Kidney capillary endothelial cell (primary cell): ENCODE data around the gene ARHGAP6.
"Not testable (repeated sequence)": the region's sequence is repeated elsewhere in the genome, so short reads cannot be mapped to it uniquely, and the experiment has no call there.

Experiments
- DNase-seq: peaks from one replicate; pipeline ENCODE4 v3.0.0-alpha.2; 2018; ENCODE audit warnings: low spot score

ARHGAP6 gene

DNA sequence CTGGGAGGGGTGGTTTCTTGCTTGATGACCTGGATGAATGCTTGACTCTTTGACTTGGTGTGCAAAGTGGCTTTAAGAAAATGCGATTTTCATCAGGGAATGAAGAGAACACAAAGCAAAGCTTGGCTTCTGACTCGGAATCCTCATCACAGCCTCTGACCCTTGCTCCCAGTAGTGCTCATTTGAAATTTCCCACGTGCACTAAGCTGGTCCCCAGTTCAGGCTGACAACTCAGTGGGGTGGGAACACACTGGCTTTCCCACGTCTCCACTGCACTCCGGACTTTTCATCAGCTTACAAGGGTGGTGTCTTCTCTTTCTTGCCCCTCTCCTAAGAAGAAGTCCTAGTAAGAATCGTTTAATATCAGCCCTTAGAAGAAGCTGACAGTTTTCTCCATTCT is 501.3 kb downstream of the ARHGAP6 start:
- DNase-seq = no peak

DNA sequence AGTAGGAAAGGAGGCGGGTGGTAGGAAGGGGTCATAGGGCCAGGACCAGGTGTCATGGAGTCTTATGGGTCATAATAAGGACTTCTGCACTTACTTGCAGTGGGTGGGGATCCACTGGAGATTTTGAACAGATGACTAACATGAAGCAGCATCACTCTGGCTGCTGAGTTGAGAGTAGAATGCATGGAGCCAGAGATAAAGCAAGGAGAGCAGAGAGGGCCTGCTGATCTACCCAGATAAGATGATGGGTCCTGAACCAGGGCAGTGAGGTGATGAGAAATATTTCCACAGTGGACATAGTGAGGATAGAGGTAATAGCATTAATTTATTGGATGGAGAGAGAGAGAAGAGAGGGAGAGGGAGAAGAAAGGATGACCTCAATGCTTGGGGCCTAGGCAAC is 506.6 kb downstream of the ARHGAP6 start:
- DNase-seq = no peak

GRCh38 chrX:11151799-11152559 is 513.7 kb downstream of the ARHGAP6 start:
- DNase-seq = no peak

DNA sequence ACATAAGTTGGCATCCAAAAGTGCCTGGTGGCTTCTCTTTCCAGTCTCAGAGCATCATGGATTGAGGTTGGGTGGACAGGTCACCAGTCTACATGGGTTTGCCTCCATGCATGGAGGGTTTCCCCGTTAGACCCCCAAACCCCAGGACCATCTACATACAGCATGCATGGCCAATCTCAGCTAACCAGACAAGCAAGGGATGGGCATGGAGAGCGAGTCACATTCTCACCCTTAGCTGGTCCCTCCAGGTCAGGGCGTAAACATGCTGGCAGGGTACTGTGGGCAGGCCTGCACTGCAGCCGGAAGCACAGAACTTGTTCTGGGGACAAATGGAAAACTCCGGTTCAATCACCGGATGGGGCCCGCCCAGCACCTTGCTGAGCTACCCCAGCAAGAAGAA is 517.3 kb downstream of the ARHGAP6 start:
- DNase-seq = no peak

DNA sequence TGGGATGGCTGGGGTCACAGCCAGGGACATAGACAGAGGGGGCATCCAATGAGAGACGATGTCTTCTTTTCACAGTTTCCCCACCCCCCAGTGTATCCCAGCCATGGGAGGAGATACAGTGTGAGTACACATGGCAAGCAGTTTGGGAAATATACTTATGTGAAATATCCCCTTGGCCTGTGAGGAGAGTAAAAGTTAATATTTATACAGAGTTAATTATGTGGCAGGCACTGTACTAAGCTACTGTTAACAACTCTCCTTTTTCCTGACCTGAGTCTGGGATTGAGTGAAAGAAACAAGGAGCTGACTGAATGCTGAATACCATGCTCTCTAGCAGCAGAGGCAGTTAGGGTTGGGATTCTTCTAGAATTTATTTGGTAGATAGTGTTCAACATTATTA is 519.3 kb downstream of the ARHGAP6 start:
- no peak for DNase-seq

DNA sequence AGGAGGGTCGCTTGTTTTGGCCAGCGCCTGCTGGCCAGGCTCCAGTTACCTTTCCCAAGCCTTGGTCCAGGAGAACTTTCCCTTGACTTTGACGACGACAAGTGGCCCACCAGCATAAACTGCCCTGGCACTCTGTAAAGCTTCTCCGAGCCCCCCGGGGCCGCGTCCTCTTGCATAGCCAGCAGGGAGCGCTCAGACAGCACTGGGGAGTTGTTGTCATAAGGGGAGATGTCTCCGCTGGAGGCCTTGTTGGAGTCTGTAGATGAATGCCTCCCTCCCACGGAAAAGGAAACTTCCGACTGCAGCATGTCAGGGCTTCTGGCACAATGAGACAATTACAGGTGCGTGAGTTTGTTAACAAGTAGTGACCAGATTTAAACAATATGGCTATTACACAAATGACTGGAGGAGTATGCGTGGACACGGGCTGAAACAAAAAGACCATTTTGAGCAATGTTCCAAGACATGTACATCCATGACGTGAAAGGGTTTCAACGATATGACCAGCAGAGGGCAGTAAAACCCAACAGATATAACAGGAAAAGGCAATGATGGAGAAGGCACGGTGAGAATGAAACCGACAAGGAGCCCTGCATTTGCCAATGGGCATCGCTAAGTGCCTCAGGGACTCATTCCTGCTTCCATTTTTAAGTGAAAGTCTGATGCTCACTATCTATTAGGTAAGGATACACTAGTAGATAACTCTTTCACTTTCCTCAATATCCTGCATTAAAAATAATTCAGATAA is 521.6 kb downstream of the ARHGAP6 start:
- peak; percentile 73 for DNase-seq

DNA sequence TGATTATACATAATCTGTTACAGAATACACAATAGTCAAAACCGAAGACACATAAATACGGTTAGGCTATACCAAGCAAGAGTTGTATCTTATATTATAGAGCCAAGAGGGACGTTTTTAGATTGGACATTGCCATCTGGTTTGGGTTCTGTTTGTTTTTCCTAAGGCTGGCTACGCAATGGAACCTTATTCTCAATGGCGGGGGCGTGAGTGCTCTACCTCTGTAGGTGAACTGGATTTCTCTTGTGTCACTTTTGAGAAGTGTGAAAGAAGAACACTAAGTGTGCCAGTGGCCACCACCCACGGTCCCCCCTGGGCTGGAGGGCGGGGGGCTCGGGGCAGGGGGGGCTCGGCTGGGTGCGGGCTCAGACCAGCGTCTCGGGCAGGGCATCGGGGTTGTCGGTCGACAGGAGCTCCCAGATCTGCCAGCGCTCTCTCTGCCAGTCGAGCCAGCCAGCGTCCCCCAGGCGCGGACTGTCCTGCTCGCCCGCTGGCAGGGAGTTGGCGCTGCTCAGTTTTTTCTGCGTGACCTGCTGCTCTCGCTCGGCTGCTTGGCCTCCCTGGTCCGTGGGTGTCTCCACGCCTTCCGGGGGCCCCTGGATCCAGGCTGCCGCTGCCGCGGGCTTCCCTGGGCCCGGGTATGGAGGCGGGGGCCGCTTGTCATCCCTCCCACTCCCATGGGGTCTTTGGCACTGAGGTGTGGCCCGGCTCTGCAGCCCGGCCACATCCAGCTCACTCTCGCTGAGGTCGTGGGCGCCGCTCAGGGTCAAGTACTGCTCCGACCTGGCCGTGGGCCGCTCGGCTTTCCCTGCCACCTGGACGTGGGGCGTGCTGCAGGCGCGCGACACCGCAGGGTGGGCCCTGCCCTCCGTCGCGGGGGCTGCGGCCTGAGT is 527.0 kb downstream of the ARHGAP6 start:
- no peak for DNase-seq

GRCh38 chrX:11137543-11138139 is 528.1 kb downstream of the ARHGAP6 start:
- DNase-seq = peak; percentile 20

- no peak for DNase-seq
Measured at GRCh38 chrX:11135564-11136185, 530.0 kb downstream of the ARHGAP6 start.

DNA sequence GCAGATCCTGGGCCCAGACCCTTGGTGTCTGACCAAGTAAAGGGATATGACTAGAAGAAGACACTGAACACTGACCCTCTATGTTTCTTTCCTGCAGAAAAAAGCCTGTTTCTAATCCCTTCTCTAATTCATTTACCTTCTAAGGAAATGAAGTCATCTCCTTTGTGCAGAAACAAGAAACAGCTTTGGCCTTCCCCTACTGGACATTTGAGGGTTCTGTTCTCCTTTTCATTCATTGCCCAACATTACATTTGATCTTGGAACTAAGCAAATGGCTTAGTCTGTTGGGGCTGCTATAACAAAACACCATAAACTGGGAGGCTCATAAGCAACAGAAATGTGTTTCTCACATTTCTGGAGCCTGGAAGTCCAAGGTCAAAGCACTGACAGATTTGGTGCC is 534.6 kb downstream of the ARHGAP6 start:
- DNase-seq = no peak

DNA sequence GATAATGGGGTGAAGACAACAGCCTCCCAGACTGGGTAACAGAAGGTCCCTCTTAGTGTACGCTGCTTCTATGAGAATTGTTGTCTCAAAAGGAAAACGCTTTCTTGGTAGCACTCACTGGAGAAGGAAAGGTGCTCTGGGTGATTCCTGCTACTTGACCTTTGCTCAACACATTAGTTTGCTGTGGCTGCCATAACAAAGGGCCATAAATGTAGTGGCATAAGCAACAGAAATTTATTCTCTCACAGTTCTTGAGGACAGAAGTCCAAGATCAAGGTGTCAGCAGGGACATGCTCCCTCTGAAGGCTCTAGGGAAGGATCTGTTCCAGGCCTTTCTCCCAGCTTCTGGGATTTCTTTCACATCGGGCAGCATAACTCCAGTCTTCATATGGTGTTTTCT is 535.6 kb downstream of the ARHGAP6 start:
- no peak for DNase-seq

DNA sequence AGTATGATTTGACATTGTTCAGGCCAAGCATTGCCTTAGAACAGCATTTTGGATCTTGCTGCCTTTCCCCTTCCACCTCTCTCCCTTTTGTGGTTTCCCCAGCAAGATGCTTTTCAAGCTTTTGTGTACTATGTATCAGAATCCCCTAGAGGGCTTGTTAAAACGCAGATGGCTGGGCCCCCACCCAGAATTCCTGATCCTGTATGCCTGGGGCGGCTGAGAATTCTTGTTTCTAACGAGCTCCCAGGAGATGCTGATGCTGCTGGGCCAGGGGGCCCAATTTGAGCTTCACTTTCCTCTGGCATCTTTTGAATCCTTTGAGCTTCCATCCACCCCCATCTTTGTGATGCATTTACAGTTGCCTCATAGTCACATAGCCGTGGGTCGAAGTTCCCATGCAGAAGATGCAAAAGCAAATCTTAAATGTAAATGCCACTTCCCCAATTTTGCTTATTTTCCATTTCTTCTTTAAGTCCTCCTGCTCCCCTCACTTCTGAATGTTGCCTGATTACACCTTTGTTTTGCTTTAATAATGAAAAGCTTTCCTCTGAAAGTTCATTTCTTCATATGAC is 536.1 kb downstream of the ARHGAP6 start:
- no peak for DNase-seq

DNA sequence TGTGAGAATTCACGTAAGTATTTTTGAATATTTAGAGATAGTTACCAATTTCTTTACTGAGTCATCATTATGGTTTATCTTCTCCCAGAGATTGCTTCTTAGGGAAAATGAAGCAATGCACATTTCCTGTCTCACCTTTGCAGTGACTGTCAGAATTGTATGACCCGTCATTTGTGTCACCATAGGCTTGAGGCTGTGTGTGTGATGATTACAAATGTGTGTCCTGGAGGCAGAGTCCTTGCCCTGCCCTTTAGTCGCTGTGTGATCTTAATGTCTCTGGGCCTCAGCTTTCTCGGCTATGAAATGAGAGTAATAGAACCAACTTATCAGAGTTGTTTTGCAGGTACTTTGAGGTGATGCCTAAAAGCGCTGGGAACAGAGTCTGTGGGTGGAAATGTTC is 540.7 kb downstream of the ARHGAP6 start:
- no peak for DNase-seq

DNA sequence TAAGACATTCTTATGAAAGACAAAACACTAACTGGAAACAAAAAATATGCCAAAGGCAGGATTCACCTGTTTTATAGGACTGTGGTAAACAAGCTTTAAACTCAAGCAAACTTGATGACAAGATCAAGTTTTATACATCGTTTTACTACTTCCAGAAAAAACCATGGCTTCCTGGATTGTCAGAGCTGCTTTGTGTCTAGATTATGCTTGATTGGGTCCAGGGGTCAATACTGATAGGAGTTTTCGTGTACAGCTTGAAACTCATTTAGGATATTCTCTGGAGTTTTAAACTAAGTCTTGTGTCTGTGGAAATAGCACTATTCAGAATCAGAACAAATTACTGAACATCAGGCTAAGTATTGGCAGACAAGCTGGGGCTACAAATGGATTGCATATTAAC is 541.6 kb downstream of the ARHGAP6 start:
- no peak for DNase-seq

GRCh38 chrX:11123087-11123486 is 542.6 kb downstream of the ARHGAP6 start:
- DNase-seq = not testable (repeated sequence)

- DNase-seq = no peak
Measured at GRCh38 chrX:11119313-11119943, 546.3 kb downstream of the ARHGAP6 start.

- no peak for DNase-seq
Measured at GRCh38 chrX:11117745-11118144, 548.0 kb downstream of the ARHGAP6 start.

- DNase-seq = no peak
Measured at GRCh38 chrX:11113731-11114130, 552.0 kb downstream of the ARHGAP6 start.

- no peak for DNase-seq
Measured at GRCh38 chrX:11111947-11112346, 553.8 kb downstream of the ARHGAP6 start.

GRCh38 chrX:11111037-11111851 is 554.5 kb downstream of the ARHGAP6 start, which contains the start of gene HCCS:
Gene HCCS, plus strand, starts transcription at chrX:11111332. Its CDS starts 729 bp downstream, at chrX:11112061.
- peak; percentile 70 for DNase-seq
